Neuronal stem cell (in vitro differentiated cells): ENCODE data around the gene HOXD9.

Experiments
- DNase-seq: peaks from one replicate; pipeline ENCODE4 v3.0.0-alpha.2; 2013; ENCODE audit warnings: low spot score
- H2AFZ ChIP-seq: one replicate; pipeline ENCODE4 v1.6.1; 2013; ENCODE audit warnings: mild to moderate bottlenecking, low read length, inconsistent platforms
- H2AK5ac ChIP-seq: 2 replicates; pipeline ENCODE4 v1.6.1; 2013; ENCODE audit warnings: low read depth, mild to moderate bottlenecking, inconsistent platforms, low read length, moderate library complexity, mixed read lengths
- H2BK120ac ChIP-seq: 2 replicates; pipeline ENCODE4 v1.6.1; 2013; ENCODE audit warnings: low read depth, mild to moderate bottlenecking, inconsistent platforms, low read length, moderate library complexity, mixed read lengths
- H2BK12ac ChIP-seq: one replicate; pipeline ENCODE4 v1.6.1; 2013; ENCODE audit warnings: low read length, inconsistent platforms
- H2BK15ac ChIP-seq: 2 replicates; pipeline ENCODE4 v1.6.1; 2013; ENCODE audit warnings: mild to moderate bottlenecking, low read length, inconsistent platforms, mixed read lengths
- H2BK5ac ChIP-seq: one replicate; pipeline ENCODE4 v1.6.1; 2013; ENCODE audit warnings: inconsistent platforms, mild to moderate bottlenecking, low read length, moderate library complexity
- H3K14ac ChIP-seq: one replicate; pipeline ENCODE4 v1.6.1; 2013; ENCODE audit warnings: low read length, inconsistent platforms
- H3K18ac ChIP-seq: 2 replicates; pipeline ENCODE4 v1.6.1; 2013; ENCODE audit warnings: low read length, inconsistent platforms
- H3K23ac ChIP-seq: 2 replicates; pipeline ENCODE4 v1.6.1; 2013; ENCODE audit warnings: low read depth, mild to moderate bottlenecking, mixed read lengths, low read length, inconsistent platforms; ENCODE audit not compliant: poor library complexity
- H3K27ac ChIP-seq: replicated peaks from 3 replicates; pipeline ENCODE4 v1.5.1; 2013; ENCODE audit warnings: low read length, inconsistent platforms
- H3K27me3 ChIP-seq, 3 experiments: 2 replicates each; pipeline ENCODE4 v1.6.1; 2013; ENCODE audit warnings: low read length in 3 of 3, mild to moderate bottlenecking in 2 of 3, inconsistent platforms in 1 of 3, low read depth in 1 of 3, mixed read lengths in 1 of 3, moderate library complexity in 1 of 3; ENCODE audit not compliant: control insufficient read depth in 3 of 3, insufficient read depth in 3 of 3
- H3K36me3 ChIP-seq, 2 donors: replicated peaks in 1 of 2; 2 replicates each; pipeline ENCODE4 v1.6.1; 2013; ENCODE audit warnings: low read length in 2 of 2; ENCODE audit not compliant: control insufficient read depth in 2 of 2, insufficient read depth in 2 of 2
- H3K4ac ChIP-seq: 2 replicates; pipeline ENCODE4 v1.6.1; 2013; ENCODE audit warnings: inconsistent platforms, mild to moderate bottlenecking, low read length, moderate library complexity
- H3K4me1 ChIP-seq, 2 donors: 1 replicate in 1 of 2; 2 replicates in 1 of 2; pipeline ENCODE4 v1.6.1; 2013; ENCODE audit warnings: low read length in 2 of 2, low read depth in 1 of 2; ENCODE audit not compliant: control insufficient read depth in 2 of 2, insufficient read depth in 1 of 2
- H3K4me2 ChIP-seq: one replicate; pipeline ENCODE4 v1.6.1; 2013; ENCODE audit warnings: mild to moderate bottlenecking, low read length, inconsistent platforms; ENCODE audit not compliant: insufficient read depth, poor library complexity, severe bottlenecking
- H3K4me3 ChIP-seq, 2 donors: 2 replicates each; pipeline ENCODE4 v1.5.1; 2013; ENCODE audit warnings: low read length in 2 of 2, mild to moderate bottlenecking in 2 of 2, inconsistent platforms in 1 of 2, moderate library complexity in 1 of 2
- H3K79me1 ChIP-seq: one replicate; pipeline ENCODE4 v1.6.1; 2013; ENCODE audit warnings: low read depth, mild to moderate bottlenecking, inconsistent platforms, low read length, moderate library complexity
- H3K9ac ChIP-seq: one replicate; pipeline ENCODE4 v1.6.1; 2013; ENCODE audit warnings: mild to moderate bottlenecking, low read depth, low read length, inconsistent platforms; ENCODE audit not compliant: poor library complexity
- H3K9me3 ChIP-seq, 2 donors: replicated peaks in 1 of 2; 2 replicates each; pipeline versions ENCODE3 to v1.6.1; 2013; ENCODE audit warnings: low read length in 2 of 2, mild to moderate bottlenecking in 2 of 2, inconsistent platforms in 1 of 2, low read depth in 1 of 2, mixed read lengths in 1 of 2, moderate library complexity in 1 of 2; ENCODE audit not compliant: control insufficient read depth in 2 of 2, insufficient read depth in 1 of 2
- H4K8ac ChIP-seq: one replicate; pipeline ENCODE4 v1.6.1; 2013; ENCODE audit warnings: low read depth, mild to moderate bottlenecking, inconsistent platforms, low read length, moderate library complexity
- H4K91ac ChIP-seq: one replicate; pipeline ENCODE4 v1.6.1; 2013; ENCODE audit warnings: low read length, low read depth, mild to moderate bottlenecking, inconsistent platforms; ENCODE audit not compliant: poor library complexity
- WGBS, 2 donors: extraction: QIAGEN DNeasy Blood & Tissue Kit; methylation state at CpG; one replicate each; pipeline ENCODE4 v1.1.7; 2013; ENCODE audit warnings: missing lambda C conversion rate in 2 of 2, mixed read lengths in 1 of 2; ENCODE audit not compliant: insufficient read length in 2 of 2, insufficient replicate concordance in 1 of 2; ENCODE audit errors: extremely low coverage in 2 of 2; 5-methylcytosine and 5-hydroxymethylcytosine counted together

Gene HOXD9

GRCh38 chr2:176169711-176170110 is 47.2 kb downstream of the HOXD9 start:
- Histone ChIP-seq H4K8ac (no peak overlapping the region), H2BK15ac (no peak overlapping the region), H3K14ac (no peak overlapping the region), H3K18ac (no peak overlapping the region), H3K4me1 (peaks cover 3 to 7% of the 10 kb centered on the region in 2 donors), H3K23ac (no peak overlapping the region), H2BK12ac (no peak overlapping the region), H3K9ac (no peak overlapping the region), H3K9me3 (peaks cover 3 to 7% of the 10 kb centered on the region in 2 donors), H3K4me2 (no peak overlapping the region), H3K27me3 (peaks cover 38 to 98% (median 86%) of the 10 kb centered on the region in 3 experiments), H2BK5ac (no peak overlapping the region), H3K79me1 (no peaks in the 10 kb centered on the region), H4K91ac (no peak overlapping the region), H2AFZ (no peak overlapping the region), H3K4ac (no peak overlapping the region), H3K27ac (no peak overlapping the region), H3K4me3 (no peak overlapping the region), H3K36me3 (no peaks in the 10 kb centered on the region), H2AK5ac (no peak overlapping the region), H2BK120ac (no peak overlapping the region)
- WGBS, 2 donors, result no CpG with 5 or more reads among the region's 2 CpGs
- no peak for DNase-seq

DNA sequence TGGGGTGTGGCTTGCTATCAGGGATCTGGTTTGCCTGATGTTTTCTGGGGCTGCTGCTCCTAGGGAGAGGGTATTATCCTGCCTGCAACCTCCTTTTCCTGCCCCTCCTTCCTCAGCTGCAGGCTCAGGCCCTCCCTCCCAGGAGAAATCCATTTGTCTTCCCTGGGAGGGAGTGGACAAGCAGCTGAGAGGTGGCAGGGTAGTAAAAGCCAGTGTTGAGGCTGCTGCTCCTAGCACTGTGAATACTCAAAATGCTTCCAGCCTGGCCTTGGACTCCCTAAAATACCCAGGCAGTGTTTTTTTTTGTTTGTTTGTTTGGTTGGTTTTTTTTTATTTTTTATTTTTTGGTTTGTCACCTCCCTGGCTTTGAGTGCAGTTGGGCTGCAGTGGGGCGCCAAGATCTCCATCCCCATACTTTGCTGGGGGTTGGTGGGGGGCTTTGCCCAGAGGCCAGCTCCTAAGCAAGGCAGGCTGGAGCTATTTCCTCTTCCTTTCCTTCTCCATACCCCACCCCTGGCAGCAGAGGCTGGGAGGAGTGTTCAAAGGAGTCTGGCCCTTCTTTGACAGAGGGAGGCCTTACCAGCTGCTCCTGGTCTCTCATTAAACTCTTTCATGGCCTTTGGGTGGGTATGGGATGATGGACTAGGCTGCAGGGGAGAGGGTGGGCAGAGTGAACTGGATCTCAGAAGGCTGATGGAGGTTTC is 48.2 kb downstream of the HOXD9 start:
- Histone ChIP-seq H3K36me3 (no peaks in the 10 kb centered on the region), H4K8ac (no peak overlapping the region), H2BK15ac (no peak overlapping the region), H3K27ac (no peak overlapping the region), H3K9me3 (peaks cover 3 to 4% of the 10 kb centered on the region in 2 donors), H2AK5ac (no peak overlapping the region), H3K4ac (no peak overlapping the region), H3K4me3 (no peak overlapping the region), H3K9ac (no peak overlapping the region), H3K23ac (no peak overlapping the region), H2AFZ (no peak overlapping the region), H2BK5ac (no peak overlapping the region), H3K14ac (no peak overlapping the region), H3K79me1 (no peaks in the 10 kb centered on the region), H2BK120ac (no peak overlapping the region), H2BK12ac (no peak overlapping the region), H3K4me2 (no peak overlapping the region), H3K4me1 (peaks cover 7 to 8% of the 10 kb centered on the region in 2 donors), H4K91ac (no peak overlapping the region), H3K18ac (no peak overlapping the region), H3K27me3 (peaks cover 28 to 98% (median 86%) of the 10 kb centered on the region in 3 experiments)
- WGBS, 2 donors, result no CpG with 5 or more reads among the region's 1 CpG
- no peak for DNase-seq

- DNase-seq, result no peak
- Histone ChIP-seq H3K4me1 (peaks cover 7 to 8% of the 10 kb centered on the region in 2 donors), H2BK15ac (no peak overlapping the region), H2BK12ac (no peak overlapping the region), H3K9ac (no peak overlapping the region), H2AK5ac (no peak overlapping the region), H3K79me1 (no peaks in the 10 kb centered on the region), H3K18ac (peak overlapping the region; percentile 78), H3K36me3 (no peaks in the 10 kb centered on the region), H3K4me2 (no peak overlapping the region), H4K8ac (no peak overlapping the region), H3K27ac (no peak overlapping the region), H4K91ac (no peak overlapping the region), H3K23ac (peak overlapping the region; percentile 90), H3K27me3 (peaks cover 29 to 98% (median 86%) of the 10 kb centered on the region in 3 experiments), H3K4me3 (no peak overlapping the region), H3K4ac (no peak overlapping the region), H3K14ac (no peak overlapping the region), H2BK5ac (no peak overlapping the region), H3K9me3 (peaks cover 4 to 6% of the 10 kb centered on the region in 2 donors), H2AFZ (peak overlapping the region; percentile 85), H2BK120ac (no peak overlapping the region)
- no CpG with 5 or more reads among the region's 51 CpGs for WGBS, 2 donors
These were observed 49.0 kb downstream of the HOXD9 start for GRCh38 chr2:176171351-176172006.
